Body of pancreas (tissue), 4 donors: Measurements from ENCODE around the gene MAP3K2. TPM values are rescaled to one million over a fixed set of nuclear protein-coding genes. Genes with fewer than 3 reads are reported as not detected.

Source experiments
- ATAC-seq: fragments of 150-250 bp; one replicate; pipeline ENCODE4 v1.9.1; 2016
- DNase-seq, 4 donors: peaks; one replicate each; pipeline ENCODE4 v3.0.0-alpha.2; 2019
- H3K27ac ChIP-seq, 4 donors: fragments of 200-600 bp; sonication (generic); 1 replicate in 3 of 4; 2 replicates in 1 of 4; pipeline versions ENCODE4 v1.5.1 to v1.6.1; 2016 to 2019; ENCODE audit warnings: mild to moderate bottlenecking in 1 of 4, mixed read lengths in 1 of 4, moderate library complexity in 1 of 4
- H3K27me3 ChIP-seq, 2 donors: fragments of 200-600 bp; sonication (generic); one replicate each; pipeline ENCODE4 v1.6.0; 2016; ENCODE audit warnings: mild to moderate bottlenecking in 1 of 2
- H3K36me3 ChIP-seq, 2 donors: fragments of 200-600 bp; sonication (generic); replicated peaks in 1 of 2; 2 replicates each; pipeline ENCODE4 v1.5.1; 2016; ENCODE audit warnings: low read depth in 2 of 2; ENCODE audit not compliant: insufficient read depth in 1 of 2
- H3K4me1 ChIP-seq: fragments of 200-600 bp; sonication (generic); one replicate; pipeline ENCODE4 v1.6.0; 2016
- H3K4me3 ChIP-seq, 2 donors: fragments of 200-600 bp; sonication (generic); 1 replicate in 1 of 2; 2 replicates in 1 of 2; pipeline ENCODE4 v1.5.1; 2016 to 2019
- H3K9me3 ChIP-seq, 3 donors: fragments of 200-600 bp; sonication (generic); 1 replicate in 2 of 3; 2 replicates in 1 of 3; pipeline ENCODE4 v1.5.1; 2016
- CTCF ChIP-seq, 7 experiments: fragments of 450-650 bp in 4 of 7; fragments of 200-600 bp in 3 of 7; sonication (generic) in 3 of 7; IDR thresholded peaks; one replicate each; pipeline ENCODE4 v1.5.1; 2016 to 2019; ENCODE audit warnings: antibody characterized with exemption in 7 of 7
- POLR2A ChIP-seq, 3 donors: fragments of 450-650 bp; IDR thresholded peaks; one replicate each; pipeline ENCODE4 v1.6.1; 2016; ENCODE audit warnings: antibody characterized with exemption in 3 of 3, mild to moderate bottlenecking in 2 of 3
- WGBS, 2 donors: methylation state at CpG; one replicate each; pipeline ENCODE4 v1.1.5; 2017; 5-methylcytosine and 5-hydroxymethylcytosine counted together
- intact Hi-C: fragments of 100-400 bp; cut with DNase I; formaldehyde crosslinking; loops from one replicate; pipeline ENCODE4 v1.15.1; 2023
- total RNA-seq, 2 donors: library from RNA; depleted of rRNA; stranded (reverse); fragments of >200 nt; gene quantifications; one replicate each; pipeline ENCODE4 v1.1.0, GENCODE V29; 2016

Gene MAP3K2
- total RNA-seq, 2 donors from 2014 or later: 27.8 to 35.3 TPM

- Histone ChIP-seq H3K36me3 (no peaks in the 10 kb centered on the region), H3K9me3 (no peaks in the 10 kb centered on the region), H3K27me3 (no peaks in the 10 kb centered on the region), H3K27ac (peak overlapping the region in 2 of 4 donors; percentile 88 to 90), H3K4me3 (no peak overlapping the region), H3K4me1 (peaks cover 22% of the 10 kb centered on the region)
- WGBS, 2 donors: 94 to 97% methylated on average over 4 to 9 of the region's 9 CpGs
- DNase-seq: no peak
- TF ChIP-seq POLR2A (IDR thresholded peaks at IDR 0.05): no peak
- no peak for TF ChIP-seq CTCF (IDR thresholded peaks at IDR 0.05)
- intact Hi-C loops: no loop called here
- no peak for ATAC-seq
Observed at GRCh38 chr2:127407091-127407490, 19.3 kb upstream of the MAP3K2 start.

- ATAC-seq: no peak
Observed at GRCh38 chr2:127406454-127406853, 18.7 kb upstream of the MAP3K2 start.

GRCh38 chr2:127405255-127405610 lies 17.5 kb upstream of the MAP3K2 start:
- intact Hi-C loops: no loop called here
- WGBS, 2 donors: 73 to 76% methylated on average over 3 of the region's 3 CpGs
- ATAC-seq (no peak), DNase-seq (no peak)
- H3K27ac ChIP-seq: no peak overlapping the region
- no peaks in the 10 kb centered on the region for H3K36me3 ChIP-seq
- H3K4me1 ChIP-seq: peaks cover 8% of the 10 kb centered on the region
- H3K4me3 ChIP-seq: no peak overlapping the region
- TF ChIP-seq CTCF (IDR thresholded peaks at IDR 0.05) (no peak), POLR2A (IDR thresholded peaks at IDR 0.05) (no peak)
- H3K27me3 ChIP-seq: no peaks in the 10 kb centered on the region
- H3K9me3 ChIP-seq: no peaks in the 10 kb centered on the region

More at GRCh38 chr2:127406454-127406853, 18.7 kb upstream of the MAP3K2 start:
- no peaks in the 10 kb centered on the region for H3K36me3 ChIP-seq
- H3K9me3 ChIP-seq: no peaks in the 10 kb centered on the region
- DNase-seq: no peak
- peaks cover 20% of the 10 kb centered on the region for H3K4me1 ChIP-seq
- no peak overlapping the region for H3K27ac ChIP-seq
- H3K4me3 ChIP-seq: no peak overlapping the region
- intact Hi-C loops: no loop called here
- H3K27me3 ChIP-seq: no peaks in the 10 kb centered on the region
- TF ChIP-seq CTCF (IDR thresholded peaks at IDR 0.05) (no peak), POLR2A (IDR thresholded peaks at IDR 0.05) (no peak)
- WGBS, 2 donors: 98 to 100% methylated on average over 2 of the region's 2 CpGs

- TF ChIP-seq POLR2A (IDR thresholded peaks at IDR 0.05) (no peak), CTCF (IDR thresholded peaks at IDR 0.05) (no peak)
- intact Hi-C loops: no loop called here
- H3K27ac ChIP-seq: no peak overlapping the region
- H3K4me3 ChIP-seq: no peak overlapping the region
- H3K36me3 ChIP-seq: no peaks in the 10 kb centered on the region
- H3K27me3 ChIP-seq: no peaks in the 10 kb centered on the region
- no peaks in the 10 kb centered on the region for H3K9me3 ChIP-seq
- ATAC-seq: no peak
- DNase-seq: no peak
- 73 to 86% methylated on average over 7 of the region's 7 CpGs for WGBS, 2 donors
- peaks cover 8% of the 10 kb centered on the region for H3K4me1 ChIP-seq
Observed at GRCh38 chr2:127404466-127405254, 16.9 kb upstream of the MAP3K2 start.

- Histone ChIP-seq H3K4me1 (peaks cover 3% of the 10 kb centered on the region), H3K27me3 (no peaks in the 10 kb centered on the region), H3K9me3 (no peaks in the 10 kb centered on the region), H3K27ac (no peak overlapping the region), H3K36me3 (no peaks in the 10 kb centered on the region), H3K4me3 (no peak overlapping the region)
- 61 to 67% methylated on average over 3 of the region's 3 CpGs for WGBS, 2 donors
- DNase-seq (no peak), ATAC-seq (no peak)
- TF ChIP-seq POLR2A (IDR thresholded peaks at IDR 0.05): no peak
- no peak for TF ChIP-seq CTCF (IDR thresholded peaks at IDR 0.05)
- intact Hi-C loops: no loop called here
Observed at GRCh38 chr2:127403460-127403859, 15.7 kb upstream of the MAP3K2 start.
